Naive B cell (primary cell): Measurements from ENCODE around the gene PRKCD. TPM values are rescaled to one million over a fixed set of nuclear protein-coding genes. Genes with fewer than 3 reads are reported as not detected.

Experiments used
- ATAC-seq, 2 donors: fragments of 150-1000 bp; cut with Tn5 transposase; 2 replicates each; pipeline ENCODE4 v1.10.0; 2021; ENCODE audit warnings: low read depth in 2 of 2, mild to moderate bottlenecking in 2 of 2, moderate library complexity in 2 of 2
- DNase-seq: peaks from one replicate; pipeline ENCODE4 v3.0.0; 2022
- H3K27ac Mint-ChIP-seq, 6 donors: one replicate each; pipeline ENCODE4 v1.8.0; 2020 to 2022; ENCODE audit warnings: mild to moderate bottlenecking in 6 of 6, mixed read lengths in 6 of 6, moderate library complexity in 5 of 6, inconsistent platforms in 2 of 6
- H3K27me3 Mint-ChIP-seq, 3 donors: one replicate each; pipeline ENCODE4 v1.8.0; 2021 to 2022; ENCODE audit warnings: mixed read lengths in 3 of 3, mild to moderate bottlenecking in 1 of 3
- H3K36me3 Mint-ChIP-seq, 2 donors: one replicate each; pipeline ENCODE4 v1.8.0; 2020 to 2022; ENCODE audit warnings: mixed read lengths in 2 of 2, inconsistent platforms in 1 of 2, mild to moderate bottlenecking in 1 of 2
- H3K4me1 Mint-ChIP-seq, 3 donors: one replicate each; pipeline ENCODE4 v1.8.0; 2020 to 2022; ENCODE audit warnings: mixed read lengths in 3 of 3, inconsistent platforms in 1 of 3, mild to moderate bottlenecking in 1 of 3, moderate library complexity in 1 of 3
- H3K4me3 Mint-ChIP-seq, 8 donors: one replicate each; pipeline ENCODE4 v1.8.0; 2020 to 2022; ENCODE audit warnings: mild to moderate bottlenecking in 8 of 8, mixed read lengths in 8 of 8, moderate library complexity in 8 of 8, inconsistent platforms in 2 of 8
- H3K9me3 Mint-ChIP-seq, 7 donors: one replicate each; pipeline ENCODE4 v1.8.0; 2020 to 2022; ENCODE audit warnings: mixed read lengths in 7 of 7, mild to moderate bottlenecking in 5 of 7, inconsistent platforms in 2 of 7, moderate library complexity in 1 of 7
- polyA plus RNA-seq, 6 donors: library from polyadenylated mRNA; unstranded; fragments of 300-500 nt; fragmentation: Illumina TruSeq; gene quantifications; one replicate each; pipeline ENCODE4 v1.2.3, GENCODE V29; 2021; ENCODE audit warnings: low read depth in 6 of 6

PRKCD gene
- polyA plus RNA-seq = 10 to 100 TPM; 22.2 to 53.0 (median 31.6) TPM

DNA sequence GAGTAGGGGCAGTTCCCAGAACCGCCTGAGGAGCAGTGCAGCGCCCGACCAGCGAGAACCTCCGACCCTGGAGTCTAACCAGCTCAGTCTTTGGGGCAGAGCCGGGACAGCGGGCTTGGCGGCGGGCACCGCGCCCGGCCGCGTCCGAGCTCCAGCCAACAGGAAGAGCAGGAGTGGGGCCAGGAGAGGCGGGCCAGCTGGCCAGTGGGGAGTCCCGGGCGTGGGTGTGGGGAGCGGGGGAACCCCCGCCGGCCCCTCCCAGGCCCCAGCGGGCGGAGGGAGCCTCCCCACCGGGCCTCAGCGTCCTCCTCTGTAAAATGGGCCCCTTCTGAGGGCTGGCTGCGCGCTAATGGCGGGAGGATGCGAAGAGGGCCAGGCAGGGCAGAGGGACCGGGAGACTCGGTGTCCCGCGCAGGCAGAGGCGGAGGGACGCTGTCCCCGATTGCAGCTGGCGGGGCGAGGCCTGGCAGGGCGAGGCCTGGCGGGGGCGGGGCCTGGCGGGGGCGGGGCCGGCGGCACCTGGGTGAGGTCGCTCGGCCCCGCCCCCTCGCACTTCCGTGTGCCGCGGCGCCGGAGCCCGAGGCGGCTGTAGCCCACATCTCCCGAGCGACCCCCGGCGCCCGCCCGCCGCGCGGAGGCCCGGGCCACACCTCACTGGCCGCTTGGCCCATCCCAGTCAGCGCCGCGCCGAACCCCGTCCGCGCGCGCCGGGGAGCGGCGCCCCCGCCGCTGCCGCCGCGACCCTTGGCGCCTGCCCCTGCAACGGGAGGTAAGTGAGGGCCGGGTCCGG lies at the start of gene PRKCD:
PRKCD (plus strand) TSS at position 550 of the 790 bp plus-strand sequence. CDS start 17,214 bp downstream, outside the sequence.
- H3K4me1 Mint-ChIP-seq = peaks cover 39 to 61% (median 54%) of the 10 kb centered on the region in 3 donors
- ATAC-seq = peak; percentile 59 to 64
- DNase-seq = peak; percentile 76
- no peaks in the 10 kb centered on the region for H3K36me3 Mint-ChIP-seq
- no peaks in the 10 kb centered on the region for H3K9me3 Mint-ChIP-seq
- peak within 1 kb of the TSS; percentile 94 to 96 (median 96) for H3K27ac Mint-ChIP-seq
- peak within 1 kb of the TSS; percentile 86 to 97 (median 94) for H3K4me3 Mint-ChIP-seq
- H3K27me3 Mint-ChIP-seq = peaks cover 2 to 12% (median 4%) of the 10 kb centered on the region in 3 donors

DNA sequence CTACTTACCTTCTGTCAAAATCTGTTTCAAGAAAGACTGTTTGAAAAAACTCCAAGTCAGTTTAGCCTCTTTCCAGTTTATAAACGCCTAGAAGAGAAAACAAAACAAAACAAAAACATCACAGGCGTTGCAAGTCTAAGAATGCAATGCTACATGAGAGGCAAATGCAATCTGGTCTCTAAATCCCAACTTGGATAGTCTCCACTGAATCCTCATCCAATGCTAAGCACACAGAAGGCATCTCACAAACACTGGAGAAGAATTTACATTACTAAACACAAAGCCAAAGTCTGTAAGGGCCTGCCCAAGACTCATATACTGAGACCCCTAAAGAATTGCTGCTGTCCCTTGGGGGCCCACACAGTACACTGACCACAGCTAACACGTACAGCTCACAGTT lies 49.2 kb upstream of the PRKCD start:
- H3K27ac Mint-ChIP-seq = peak overlapping the region in 3 of 6 donors; percentile 10 to 82 (median 56)
- no peaks in the 10 kb centered on the region for H3K27me3 Mint-ChIP-seq
- DNase-seq (no peak), ATAC-seq (no peak)
- H3K9me3 Mint-ChIP-seq = no peaks in the 10 kb centered on the region
- H3K4me3 Mint-ChIP-seq = no peak overlapping the region
- no peaks in the 10 kb centered on the region for H3K4me1 Mint-ChIP-seq
- peaks cover 0 to 4% of the 10 kb centered on the region in 2 donors for H3K36me3 Mint-ChIP-seq

DNA sequence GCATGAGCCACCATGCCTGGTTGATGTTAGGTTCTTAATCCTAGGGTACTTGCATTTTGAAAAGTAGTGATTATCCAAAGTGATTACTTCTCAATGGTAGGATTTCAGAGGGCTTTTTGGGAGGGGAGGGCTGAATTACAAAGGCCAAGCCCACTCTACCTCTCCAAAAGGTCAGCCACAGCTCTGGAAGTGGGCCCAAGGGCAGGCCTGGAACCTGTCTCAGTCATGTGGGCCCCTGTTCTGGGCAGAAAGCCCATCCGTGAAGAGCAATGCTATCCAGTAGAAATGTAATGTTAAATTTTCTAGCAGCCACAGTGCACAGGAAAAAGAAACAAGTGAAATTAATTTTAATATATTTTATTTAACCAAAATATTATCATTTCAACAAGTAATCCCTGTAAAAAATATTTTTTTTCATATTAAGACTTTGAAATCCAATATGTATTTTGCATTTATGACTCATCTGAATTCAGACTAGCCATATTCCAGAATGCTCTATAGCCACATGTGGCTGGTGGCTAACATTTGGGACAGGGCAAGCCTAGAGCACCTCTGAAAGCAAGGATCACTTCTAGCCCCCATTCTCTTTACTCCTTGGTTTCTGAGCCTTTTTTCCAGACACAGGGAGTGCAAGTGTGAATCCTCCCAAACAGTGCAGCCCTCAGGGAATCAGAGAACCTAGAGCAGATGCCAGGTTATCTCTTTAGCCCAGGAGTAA lies 47.6 kb upstream of the PRKCD start:
- DNase-seq (no peak), ATAC-seq (peak in 1 of 2 donors; percentile 7)
- no peaks in the 10 kb centered on the region for H3K27me3 Mint-ChIP-seq
- H3K9me3 Mint-ChIP-seq = no peaks in the 10 kb centered on the region
- no peak overlapping the region for H3K4me3 Mint-ChIP-seq
- H3K27ac Mint-ChIP-seq = no peak overlapping the region
- no peaks in the 10 kb centered on the region for H3K4me1 Mint-ChIP-seq
- H3K36me3 Mint-ChIP-seq = peaks cover 8 to 9% of the 10 kb centered on the region in 2 donors

DNA sequence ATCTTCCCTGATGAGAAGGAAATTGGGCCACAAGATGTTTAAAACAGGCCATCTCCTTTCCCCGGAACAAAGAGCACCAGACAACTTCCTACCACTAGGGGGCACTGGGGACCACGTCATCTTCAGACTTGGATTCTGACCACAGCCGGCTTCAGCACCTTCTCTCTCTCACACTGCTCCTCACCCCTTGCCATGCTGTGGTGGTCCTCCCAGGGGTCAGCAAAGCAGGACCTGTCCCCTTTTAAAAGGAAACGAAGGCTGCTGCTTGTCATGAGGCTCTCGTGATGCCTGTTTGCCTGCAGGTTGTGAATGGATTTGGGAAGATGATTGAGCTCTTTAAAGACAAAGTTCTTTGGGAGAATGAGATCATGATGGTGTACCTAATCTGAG lies 47.0 kb upstream of the PRKCD start:
- Mint-ChIP-seq H3K4me1 (no peaks in the 10 kb centered on the region), H3K4me3 (no peak overlapping the region), H3K9me3 (no peaks in the 10 kb centered on the region), H3K27me3 (no peaks in the 10 kb centered on the region), H3K27ac (no peak overlapping the region), H3K36me3 (peaks cover 10 to 12% of the 10 kb centered on the region in 2 donors)
- peak; percentile 73 for DNase-seq
- ATAC-seq = peak; percentile 76 to 91

DNA sequence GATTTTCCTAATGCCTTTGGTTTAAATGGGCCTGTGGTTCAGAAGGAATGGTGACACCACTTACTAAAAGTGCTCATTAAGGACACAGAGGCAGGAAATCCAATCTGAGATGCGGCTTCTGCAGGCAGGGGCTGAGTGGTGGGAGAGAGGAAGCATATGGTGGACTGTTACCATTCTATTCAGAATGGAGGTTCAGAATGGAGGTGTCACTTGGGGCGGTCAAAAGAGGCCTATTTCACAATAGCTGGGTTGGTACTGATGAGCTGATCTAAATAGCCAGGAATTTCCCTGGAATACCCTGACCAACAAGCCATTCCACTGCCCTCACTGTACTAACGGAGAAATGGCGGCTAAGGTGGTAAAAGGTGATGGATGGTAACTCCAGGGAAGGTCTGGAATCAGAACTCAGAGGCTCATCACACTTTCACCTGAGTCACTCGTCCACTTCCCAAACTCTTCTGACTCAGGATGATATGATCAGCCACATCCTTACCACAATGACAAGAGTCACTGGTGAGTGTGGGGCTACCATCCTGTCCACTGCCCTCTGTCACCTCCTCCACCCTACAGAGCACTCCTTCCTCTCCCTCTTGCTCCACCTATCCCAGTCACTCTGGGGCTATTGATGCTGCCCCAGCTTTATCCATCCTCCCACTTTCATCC lies 46.5 kb upstream of the PRKCD start:
- no peaks in the 10 kb centered on the region for H3K27me3 Mint-ChIP-seq
- DNase-seq = no peak
- H3K9me3 Mint-ChIP-seq = no peaks in the 10 kb centered on the region
- ATAC-seq = no peak
- H3K4me1 Mint-ChIP-seq = no peaks in the 10 kb centered on the region
- no peak overlapping the region for H3K4me3 Mint-ChIP-seq
- no peak overlapping the region for H3K27ac Mint-ChIP-seq
- H3K36me3 Mint-ChIP-seq = peaks cover 10 to 12% of the 10 kb centered on the region in 2 donors

DNA sequence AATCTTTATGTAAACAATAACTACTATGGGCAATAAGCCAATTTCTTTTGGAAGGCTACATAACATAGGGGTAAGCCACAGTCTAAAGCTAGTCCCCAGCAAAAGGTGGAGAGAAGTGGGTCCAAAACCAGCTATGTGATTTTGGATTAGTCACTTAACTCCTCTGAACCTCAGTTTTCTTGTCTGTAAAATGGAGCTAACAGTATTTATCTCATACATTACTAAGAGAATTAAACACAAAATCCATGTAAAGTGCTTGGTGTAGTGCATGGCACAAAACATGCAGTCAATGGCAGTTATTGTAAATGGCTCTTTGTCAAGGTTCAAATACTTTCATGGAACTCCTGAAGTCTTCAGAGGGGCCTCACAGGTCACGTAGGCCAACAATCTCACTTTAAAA lies 44.1 kb upstream of the PRKCD start:
- ATAC-seq (no peak), DNase-seq (no peak)
- H3K9me3 Mint-ChIP-seq = no peaks in the 10 kb centered on the region
- no peaks in the 10 kb centered on the region for H3K27me3 Mint-ChIP-seq
- H3K4me3 Mint-ChIP-seq = no peak overlapping the region
- no peak overlapping the region for H3K27ac Mint-ChIP-seq
- peaks cover 0 to 4% (median 0%) of the 10 kb centered on the region in 3 donors for H3K4me1 Mint-ChIP-seq
- peaks cover 15 to 20% of the 10 kb centered on the region in 2 donors for H3K36me3 Mint-ChIP-seq

DNA sequence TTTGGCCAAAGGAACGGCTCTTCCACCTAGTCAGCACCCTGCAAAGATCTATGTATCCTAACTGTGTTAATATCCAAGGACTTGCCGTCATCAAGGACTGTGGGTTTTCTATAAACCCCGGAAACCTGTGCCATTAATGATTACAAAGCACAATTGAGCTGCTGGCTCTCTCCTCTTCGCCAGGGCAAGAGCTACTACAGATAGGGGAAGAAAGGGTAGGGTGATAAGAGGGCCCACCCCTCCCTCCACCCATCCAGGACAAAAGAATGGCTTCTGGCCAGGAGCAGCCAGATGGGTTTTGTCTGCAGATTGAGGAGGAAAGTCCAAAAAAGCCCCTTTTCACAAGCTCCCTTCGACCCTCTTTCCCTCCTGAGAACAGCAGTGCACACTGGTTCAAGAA lies 40.7 kb upstream of the PRKCD start:
- H3K4me1 Mint-ChIP-seq = peaks cover 0 to 7% (median 0%) of the 10 kb centered on the region in 3 donors
- no peak overlapping the region for H3K4me3 Mint-ChIP-seq
- H3K9me3 Mint-ChIP-seq = no peaks in the 10 kb centered on the region
- DNase-seq (no peak), ATAC-seq (no peak)
- peaks cover 29 to 38% of the 10 kb centered on the region in 2 donors for H3K36me3 Mint-ChIP-seq
- H3K27ac Mint-ChIP-seq = no peak overlapping the region
- no peaks in the 10 kb centered on the region for H3K27me3 Mint-ChIP-seq

DNA sequence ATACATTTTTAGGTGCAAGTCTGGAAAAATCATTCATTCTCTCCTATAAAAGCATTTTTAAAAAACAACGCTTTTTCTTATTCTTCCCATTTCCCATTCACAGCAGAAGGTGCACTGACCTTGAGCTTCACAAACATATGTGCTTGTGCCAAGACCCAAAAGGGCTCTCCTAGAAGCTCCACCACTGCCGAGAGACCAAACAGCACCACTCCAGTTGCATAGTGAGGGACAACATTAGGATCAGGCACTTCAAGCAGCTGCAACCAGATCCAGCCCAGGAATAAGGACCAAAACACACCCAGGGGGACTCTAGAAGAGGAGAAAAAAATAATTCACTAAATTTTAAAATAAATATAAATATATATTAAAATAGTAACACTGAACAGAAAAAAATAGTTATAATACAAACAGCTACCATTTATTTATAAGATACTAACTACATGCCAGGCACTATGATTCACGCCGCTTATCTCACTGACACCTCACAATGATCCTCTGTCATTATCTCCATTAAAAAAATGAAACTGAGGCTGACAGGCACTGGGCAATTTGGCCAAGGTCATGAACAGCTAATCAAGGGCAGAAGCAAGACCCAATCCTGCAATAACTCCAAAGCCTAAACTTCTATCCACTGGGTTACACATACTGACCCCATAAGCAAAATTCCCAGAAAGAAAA lies 38.6 kb upstream of the PRKCD start:
- Mint-ChIP-seq H3K9me3 (no peaks in the 10 kb centered on the region), H3K4me3 (no peak overlapping the region), H3K27me3 (no peaks in the 10 kb centered on the region), H3K27ac (no peak overlapping the region), H3K4me1 (peaks cover 0 to 10% (median 0%) of the 10 kb centered on the region in 3 donors), H3K36me3 (peaks cover 29 to 38% of the 10 kb centered on the region in 2 donors)
- ATAC-seq (no peak), DNase-seq (no peak)

DNA sequence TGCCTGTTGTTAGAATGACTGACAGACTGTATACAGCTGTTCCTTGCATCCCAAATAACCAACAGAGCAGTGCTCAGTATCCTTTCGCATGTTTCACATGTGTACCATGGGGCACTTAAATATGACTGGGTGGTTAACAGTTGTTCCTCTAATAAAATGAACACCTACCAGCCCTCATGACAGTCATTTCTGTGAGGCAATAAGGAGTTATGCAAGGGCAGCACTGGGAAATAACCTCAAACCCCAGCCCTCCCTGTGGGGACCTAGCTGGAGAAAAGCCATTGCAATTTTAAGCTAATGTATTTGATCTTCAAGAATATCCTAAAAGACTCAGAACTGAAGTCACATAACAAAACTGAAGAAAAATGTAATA lies 38.1 kb upstream of the PRKCD start:
- no peak overlapping the region for H3K27ac Mint-ChIP-seq
- ATAC-seq (no peak), DNase-seq (no peak)
- H3K27me3 Mint-ChIP-seq = no peaks in the 10 kb centered on the region
- no peaks in the 10 kb centered on the region for H3K9me3 Mint-ChIP-seq
- peaks cover 0 to 10% (median 0%) of the 10 kb centered on the region in 3 donors for H3K4me1 Mint-ChIP-seq
- peaks cover 29 to 36% of the 10 kb centered on the region in 2 donors for H3K36me3 Mint-ChIP-seq
- H3K4me3 Mint-ChIP-seq = no peak overlapping the region

DNA sequence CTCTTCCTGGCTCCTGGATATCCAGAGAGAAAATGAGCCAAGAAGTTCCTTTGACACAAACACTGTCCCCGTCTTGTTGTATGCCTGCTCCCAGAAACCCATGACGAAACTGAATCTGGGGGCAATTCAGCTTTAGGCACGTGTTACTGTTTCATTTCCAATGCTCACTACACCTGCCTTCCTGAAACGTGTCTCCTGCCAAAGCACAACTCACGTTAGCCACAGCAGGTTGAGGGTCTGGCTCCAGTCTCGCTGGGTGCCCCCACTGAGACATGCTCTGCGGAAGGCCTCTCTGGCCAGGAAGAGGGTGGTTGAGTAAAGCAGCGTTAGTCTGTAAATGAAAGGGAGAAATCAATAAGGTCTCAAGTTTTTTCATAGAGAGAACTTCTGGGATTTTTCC lies 37.5 kb upstream of the PRKCD start:
- H3K9me3 Mint-ChIP-seq = no peaks in the 10 kb centered on the region
- no peak overlapping the region for H3K4me3 Mint-ChIP-seq
- H3K27ac Mint-ChIP-seq = peak overlapping the region in 1 of 6 donors; percentile 75
- peaks cover 23 to 30% of the 10 kb centered on the region in 2 donors for H3K36me3 Mint-ChIP-seq
- ATAC-seq (no peak), DNase-seq (no peak)
- H3K27me3 Mint-ChIP-seq = no peaks in the 10 kb centered on the region
- H3K4me1 Mint-ChIP-seq = peaks cover 0 to 10% (median 0%) of the 10 kb centered on the region in 3 donors

DNA sequence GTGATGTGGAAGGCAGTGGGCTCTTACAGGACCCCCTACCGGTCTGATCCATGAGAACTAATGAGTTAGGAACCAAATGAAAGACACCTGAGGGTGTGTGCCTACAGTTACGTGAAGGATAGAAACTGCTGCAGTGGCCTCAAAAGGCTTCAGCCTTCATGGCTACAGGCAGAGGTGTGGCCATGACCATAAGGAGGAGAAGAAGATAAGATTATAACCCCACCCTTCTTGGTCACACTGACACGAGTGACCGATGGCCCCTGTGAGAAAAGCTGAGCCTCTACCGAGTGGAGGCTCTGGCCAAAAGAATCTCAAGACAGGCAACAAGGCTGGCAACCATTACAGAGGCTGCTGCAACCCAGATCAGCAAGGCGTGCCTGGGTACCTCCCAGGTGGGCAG lies 37.1 kb upstream of the PRKCD start:
- Mint-ChIP-seq H3K27ac (no peak overlapping the region), H3K27me3 (no peaks in the 10 kb centered on the region), H3K36me3 (peaks cover 22 to 27% of the 10 kb centered on the region in 2 donors), H3K9me3 (no peaks in the 10 kb centered on the region), H3K4me3 (no peak overlapping the region), H3K4me1 (peaks cover 0 to 10% (median under 1%) of the 10 kb centered on the region in 3 donors)
- no peak for DNase-seq
- ATAC-seq = no peak

DNA sequence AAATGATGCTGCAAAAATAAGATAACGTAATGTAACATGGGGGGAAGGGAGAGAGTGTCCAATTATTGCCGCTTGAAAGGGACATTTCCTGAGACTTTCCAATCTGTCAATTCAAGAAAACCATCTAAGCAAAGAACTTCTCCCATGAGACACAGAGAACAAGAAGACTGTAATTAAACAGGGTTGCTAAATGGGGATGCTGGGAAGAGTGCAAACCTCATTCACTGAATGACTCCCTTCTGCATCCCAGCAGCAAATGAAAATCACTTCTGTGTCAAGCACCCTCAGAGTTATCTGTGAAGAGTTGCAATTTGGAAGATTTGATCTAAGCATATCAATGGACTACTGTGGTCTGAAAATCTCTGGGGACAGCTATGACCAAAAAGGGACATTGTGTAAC lies 34.4 kb upstream of the PRKCD start:
- H3K36me3 Mint-ChIP-seq = peaks cover 14 to 19% of the 10 kb centered on the region in 2 donors
- DNase-seq = no peak
- no peaks in the 10 kb centered on the region for H3K27me3 Mint-ChIP-seq
- peaks cover 17 to 23% (median 23%) of the 10 kb centered on the region in 3 donors for H3K4me1 Mint-ChIP-seq
- no peak for ATAC-seq
- peak overlapping the region in 1 of 6 donors; percentile 88 for H3K27ac Mint-ChIP-seq
- H3K4me3 Mint-ChIP-seq = peak overlapping the region in 1 of 8 donors; percentile 42
- no peaks in the 10 kb centered on the region for H3K9me3 Mint-ChIP-seq

DNA sequence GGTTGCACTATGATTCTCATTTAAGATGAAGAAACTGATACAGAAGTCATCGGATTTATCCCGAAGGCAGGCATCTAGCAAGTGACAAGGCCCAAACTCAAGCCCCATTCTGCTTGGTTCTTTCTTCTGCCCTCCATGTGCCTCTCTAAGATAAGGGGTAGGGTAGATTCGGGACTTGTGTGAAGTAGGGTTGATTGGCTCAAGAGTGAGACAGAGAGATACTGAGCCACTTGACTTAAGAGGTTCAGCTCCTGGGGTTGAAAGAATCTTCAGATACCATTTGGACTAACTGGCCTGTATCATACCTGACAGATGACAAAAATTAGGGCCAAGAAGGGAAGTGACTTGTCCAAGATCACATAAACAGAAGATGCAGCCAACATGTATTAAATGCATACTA lies 31.7 kb upstream of the PRKCD start:
- Mint-ChIP-seq H3K27me3 (no peaks in the 10 kb centered on the region), H3K9me3 (no peaks in the 10 kb centered on the region), H3K4me3 (peak overlapping the region; percentile 88 to 99 (median 96)), H3K27ac (peak overlapping the region; percentile 70 to 100 (median 99)), H3K36me3 (peaks cover 0 to 6% of the 10 kb centered on the region in 2 donors), H3K4me1 (peaks cover 17 to 23% (median 20%) of the 10 kb centered on the region in 3 donors)
- DNase-seq = no peak
- no peak for ATAC-seq
